Skeletal muscle satellite cell (primary cell): ENCODE results near the gene TLCD3B. TPM values are rescaled to one million over a fixed set of nuclear protein-coding genes. Genes with fewer than 3 reads are reported as not detected.

ENCODE experiments used
- H3K27me3 ChIP-seq: 2 replicates; pipeline ENCODE4 v1.7.0; 2013; ENCODE audit warnings: low read length; ENCODE audit not compliant: control insufficient read depth, insufficient read depth
- H3K36me3 ChIP-seq: 2 replicates; pipeline ENCODE4 v1.7.0; 2013; ENCODE audit warnings: mild to moderate bottlenecking, control low read depth, low read length; ENCODE audit not compliant: insufficient read depth
- H3K4me1 ChIP-seq: 2 replicates; pipeline ENCODE4 v1.7.0; 2013; ENCODE audit warnings: low read length; ENCODE audit not compliant: control insufficient read depth, insufficient read depth
- H3K4me2 ChIP-seq: 2 replicates; pipeline ENCODE4 v1.7.0; 2013; ENCODE audit warnings: mild to moderate bottlenecking, low read length
- H3K4me3 ChIP-seq: 2 replicates; pipeline ENCODE4 v1.7.0; 2013; ENCODE audit warnings: low read length
- H3K9ac ChIP-seq: 2 replicates; pipeline ENCODE4 v1.7.0; 2013; ENCODE audit warnings: mild to moderate bottlenecking, low read depth, low read length, moderate library complexity
- H3K9me3 ChIP-seq: replicated peaks from 2 replicates; pipeline ENCODE4 v1.7.0; 2013; ENCODE audit warnings: mild to moderate bottlenecking, control low read depth, low read length
- total RNA-seq: library from RNA; depleted of rRNA; stranded (reverse); fragments of >200 nt; gene quantifications from 2 replicates; pipeline ENCODE4 v1.2.3, GENCODE V29; 2012; rRNA removed

Gene TLCD3B
- total RNA-seq = 0.66 TPM in 1 of 2 replicates, not detected in the other

- no peak within 1 kb of the TSS for H3K9ac ChIP-seq
- H3K4me2 ChIP-seq = no peak within 1 kb of the TSS
- no peaks in the 10 kb centered on the region for H3K4me1 ChIP-seq
- H3K36me3 ChIP-seq = no peaks in the 10 kb centered on the region
- no peaks in the 10 kb centered on the region for H3K9me3 ChIP-seq
- H3K4me3 ChIP-seq = no peak within 1 kb of the TSS
- H3K27me3 ChIP-seq = peaks cover 61% of the 10 kb centered on the region
Measured at GRCh38 chr16:30030841-30031413, at the start of gene TLCD3B. Gene TLCD3B (minus strand): TSS chr16:30031271. CDS start chr16:30030527, 744 bp downstream.

- Histone ChIP-seq H3K27me3 (no peaks in the 10 kb centered on the region), H3K36me3 (peaks cover 66% of the 10 kb centered on the region), H3K4me3 (no peak overlapping the region), H3K4me2 (no peak overlapping the region), H3K4me1 (peaks cover 28% of the 10 kb centered on the region), H3K9ac (no peak overlapping the region), H3K9me3 (no peaks in the 10 kb centered on the region)
Measured at GRCh38 chr16:30079480-30079879, 48.4 kb upstream of the TLCD3B start.

GRCh38 chr16:30078744-30079143 lies 47.7 kb upstream of the TLCD3B start:
- peaks cover 28% of the 10 kb centered on the region for H3K4me1 ChIP-seq
- H3K4me2 ChIP-seq = no peak overlapping the region
- H3K27me3 ChIP-seq = no peaks in the 10 kb centered on the region
- H3K9ac ChIP-seq = no peak overlapping the region
- H3K4me3 ChIP-seq = no peak overlapping the region
- no peaks in the 10 kb centered on the region for H3K9me3 ChIP-seq
- H3K36me3 ChIP-seq = peaks cover 61% of the 10 kb centered on the region

- Histone ChIP-seq H3K9me3 (no peaks in the 10 kb centered on the region), H3K4me2 (peak overlapping the region; percentile 94), H3K36me3 (peaks cover 51% of the 10 kb centered on the region), H3K4me3 (peak overlapping the region; percentile 97), H3K4me1 (peaks cover 28% of the 10 kb centered on the region), H3K27me3 (no peaks in the 10 kb centered on the region), H3K9ac (peak overlapping the region; percentile 93)
Measured at GRCh38 chr16:30077656-30078055, 46.6 kb upstream of the TLCD3B start.

- no peaks in the 10 kb centered on the region for H3K9me3 ChIP-seq
- H3K4me2 ChIP-seq = peak overlapping the region; percentile 94
- H3K27me3 ChIP-seq = no peaks in the 10 kb centered on the region
- peak overlapping the region; percentile 93 for H3K9ac ChIP-seq
- H3K4me1 ChIP-seq = peaks cover 28% of the 10 kb centered on the region
- H3K36me3 ChIP-seq = peaks cover 54% of the 10 kb centered on the region
- peak overlapping the region; percentile 97 for H3K4me3 ChIP-seq
Measured at GRCh38 chr16:30076276-30076791, 45.3 kb upstream of the TLCD3B start.

GRCh38 chr16:30075503-30076275 lies 44.6 kb upstream of the TLCD3B start, which contains the start of gene PPP4C:
Gene PPP4C (plus strand): TSS chr16:30075994. CDS start chr16:30076378, 384 bp downstream.
- no peaks in the 10 kb centered on the region for H3K27me3 ChIP-seq
- peaks cover 28% of the 10 kb centered on the region for H3K4me1 ChIP-seq
- peaks cover 54% of the 10 kb centered on the region for H3K36me3 ChIP-seq
- no peaks in the 10 kb centered on the region for H3K9me3 ChIP-seq
- H3K9ac ChIP-seq = peak within 1 kb of the TSS; percentile 93
- H3K4me2 ChIP-seq = peak within 1 kb of the TSS; percentile 94
- peak within 1 kb of the TSS; percentile 97 for H3K4me3 ChIP-seq

- Histone ChIP-seq H3K9ac (peak overlapping the region; percentile 14), H3K4me2 (peak overlapping the region; percentile 60), H3K9me3 (no peaks in the 10 kb centered on the region), H3K4me1 (peaks cover 42% of the 10 kb centered on the region), H3K27me3 (no peaks in the 10 kb centered on the region), H3K4me3 (peak overlapping the region; percentile 29), H3K36me3 (peaks cover 71% of the 10 kb centered on the region)
Measured at GRCh38 chr16:30070490-30070889, 39.4 kb upstream of the TLCD3B start.

- Histone ChIP-seq H3K4me2 (peak overlapping the region; percentile 60), H3K4me3 (peak overlapping the region; percentile 29), H3K9ac (no peak overlapping the region), H3K4me1 (peaks cover 35% of the 10 kb centered on the region), H3K27me3 (no peaks in the 10 kb centered on the region), H3K36me3 (peaks cover 71% of the 10 kb centered on the region), H3K9me3 (no peaks in the 10 kb centered on the region)
Measured at GRCh38 chr16:30069611-30070462, 38.8 kb upstream of the TLCD3B start.

- Histone ChIP-seq H3K9ac (peak overlapping the region; percentile 26), H3K4me3 (peak overlapping the region; percentile 29), H3K9me3 (no peaks in the 10 kb centered on the region), H3K4me1 (peaks cover 40% of the 10 kb centered on the region), H3K4me2 (peak overlapping the region; percentile 60), H3K36me3 (peaks cover 71% of the 10 kb centered on the region), H3K27me3 (no peaks in the 10 kb centered on the region)
Measured at GRCh38 chr16:30068750-30069610, 37.9 kb upstream of the TLCD3B start.

- peaks cover 47% of the 10 kb centered on the region for H3K4me1 ChIP-seq
- H3K27me3 ChIP-seq = no peaks in the 10 kb centered on the region
- H3K9me3 ChIP-seq = no peaks in the 10 kb centered on the region
- peaks cover 68% of the 10 kb centered on the region for H3K36me3 ChIP-seq
- peak overlapping the region; percentile 12 for H3K4me3 ChIP-seq
- H3K9ac ChIP-seq = peak overlapping the region; percentile 26
- peak overlapping the region; percentile 60 for H3K4me2 ChIP-seq
Measured at GRCh38 chr16:30068333-30068732, 37.3 kb upstream of the TLCD3B start.
